Measurements from ENCODE around the gene ARID3C.

The ARID3C gene

DNA sequence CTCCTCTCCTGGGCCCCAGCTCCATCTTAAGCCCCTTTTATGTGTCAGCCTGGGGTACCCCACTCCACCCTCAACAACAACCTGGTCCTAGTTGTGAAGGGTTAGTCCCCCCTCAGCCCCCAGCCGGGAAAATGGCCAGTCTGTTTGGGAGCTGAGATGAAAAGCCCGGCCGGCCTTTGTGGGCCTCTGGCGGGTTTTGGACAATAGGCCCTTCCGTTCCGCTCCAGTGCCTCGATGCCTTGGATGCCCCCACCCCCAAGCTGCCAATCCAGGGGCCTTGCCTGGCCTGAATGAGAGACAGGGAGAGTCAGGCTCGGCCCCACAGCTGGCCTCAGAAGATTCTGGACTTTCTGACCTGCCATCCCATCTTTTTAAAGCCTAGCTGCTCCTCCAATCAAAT is 48.5 kb downstream of the ARID3C start:
- no peak overlapping the region for H3K4me3 ChIP-seq (ENCODE audit: low read length)
- TF ChIP-seq CTCF (IDR thresholded peaks at IDR 0.05; ENCODE audit: insufficient read depth, low read depth, low read length, missing control alignments), result no peak
- no peak for DNase-seq (ENCODE audit: low read depth)

- no peak for TF ChIP-seq CTCF (IDR thresholded peaks at IDR 0.05; ENCODE audit: insufficient read depth, low read depth, low read length, missing control alignments)
- no peak overlapping the region for H3K4me3 ChIP-seq (ENCODE audit: low read length)
- no peak for DNase-seq (ENCODE audit: low read depth)
Observed at GRCh38 chr9:34579808-34580163, 49.1 kb downstream of the ARID3C start.

GRCh38 chr9:34579104-34579807 is 49.6 kb downstream of the ARID3C start:
- H3K4me3 ChIP-seq (ENCODE audit: low read length), result no peak overlapping the region
- TF ChIP-seq CTCF (IDR thresholded peaks at IDR 0.05; ENCODE audit: insufficient read depth, low read depth, low read length, missing control alignments), result no peak
- DNase-seq (ENCODE audit: low read depth), result no peak

DNA sequence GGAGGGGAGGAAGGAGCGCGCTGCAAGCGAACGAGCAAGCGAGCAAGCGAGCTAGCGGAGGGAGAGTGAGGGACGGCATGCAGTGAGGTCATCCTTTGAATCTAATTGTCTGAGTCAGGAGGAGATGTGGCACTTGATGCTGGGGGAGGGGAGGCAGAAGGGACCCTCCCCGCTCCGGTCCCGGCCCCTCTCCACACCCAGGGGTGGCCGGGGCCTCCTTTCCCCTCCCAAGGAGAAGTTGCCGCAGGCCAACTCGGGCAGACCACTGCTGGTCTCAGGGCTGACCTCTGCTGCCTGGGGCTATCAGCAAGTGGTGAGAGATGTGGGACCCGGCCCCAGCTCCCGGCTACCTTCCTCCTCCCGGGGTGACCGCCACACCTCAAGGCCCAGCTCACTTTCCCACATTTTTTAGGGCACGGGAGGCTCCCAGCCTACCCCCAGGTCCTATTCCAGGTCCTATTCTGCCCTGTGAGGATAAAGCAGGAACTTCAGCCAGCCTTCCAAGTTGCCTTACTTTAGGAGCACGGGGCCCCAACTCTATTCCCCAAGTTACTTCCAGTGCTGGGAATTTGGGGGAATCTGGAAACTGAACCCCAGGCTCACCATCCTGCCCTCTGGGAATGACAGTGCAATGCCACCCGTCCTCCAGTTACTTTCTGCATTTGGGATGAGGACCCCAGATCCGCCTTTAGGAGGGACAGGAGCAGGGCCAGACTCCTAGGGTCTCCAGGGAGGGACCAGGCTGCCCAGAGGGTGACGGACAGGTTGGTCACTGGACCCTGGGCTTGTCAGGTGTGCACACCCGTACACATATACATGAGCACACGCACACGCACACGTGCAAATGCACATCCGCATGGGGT is 50.4 kb downstream of the ARID3C start:
- no peak for TF ChIP-seq CTCF (IDR thresholded peaks at IDR 0.05; ENCODE audit: insufficient read depth, low read depth, low read length, missing control alignments)
- no peak overlapping the region for H3K4me3 ChIP-seq (ENCODE audit: low read length)
- DNase-seq (ENCODE audit: low read depth), result peak; percentile 58

GRCh38 chr9:34577400-34578240 is 51.2 kb downstream of the ARID3C start:
- no peak for DNase-seq (ENCODE audit: low read depth)
- TF ChIP-seq CTCF (IDR thresholded peaks at IDR 0.05; ENCODE audit: insufficient read depth, low read depth, low read length, missing control alignments), result no peak
- H3K4me3 ChIP-seq (ENCODE audit: low read length), result no peak overlapping the region

- TF ChIP-seq CTCF (IDR thresholded peaks at IDR 0.05; ENCODE audit: insufficient read depth, low read depth, low read length, missing control alignments), result no peak
- H3K4me3 ChIP-seq (ENCODE audit: low read length), result no peak overlapping the region
- no peak for DNase-seq (ENCODE audit: low read depth)
Observed at GRCh38 chr9:34576597-34577399, 52.1 kb downstream of the ARID3C start.

Data from epithelial cell of esophagus (primary cell).